Renal cortex interstitium (tissue), 15 donors: ENCODE results near the gene PIN4. TPM values are rescaled to one million over a fixed set of nuclear protein-coding genes. Genes with fewer than 3 reads are reported as not detected.

Experiments used
- DNase-seq, 11 donors: peaks; one replicate each; pipeline ENCODE4 v3.0.0-alpha.2; 2013; ENCODE audit warnings: low read depth in 9 of 11, low spot score in 4 of 11; ENCODE audit errors: extremely low read depth in 1 of 11
- long read RNA-seq, 16 experiments: transcript quantifications; one replicate each; lab custom pipeline, GENCODE V29; 2026
- polyA plus RNA-seq, 3 donors: library from polyadenylated mRNA; unstranded; fragments of 120-200 nt; gene quantifications; one replicate each; pipeline ENCODE4 v1.2.1, GENCODE V29; 2013; ENCODE audit not compliant: insufficient read length in 3 of 3

PIN4 gene
- polyA plus RNA-seq = 10 to 100 TPM; 48.9 to 62.4 (median 60.0) TPM
- long read RNA-seq, donor 1, transcript PIN4-203 (4 exons, 1,321 nt) = major isoform, 47 of 4,765 reads
- long read RNA-seq, donor 1, transcript PIN4-201 (3 exons, 1,780 nt) = minor isoform, 6 of 4,765 reads
- long read RNA-seq, donor 1, partial matches to known transcripts = 4,534 of 4,765 reads
- long read RNA-seq, donor 1, other reads (novel, unspliced or antisense) = 177 of 4,765 reads
- long read RNA-seq, donor 2, transcript PIN4-203 (4 exons, 1,321 nt) = major isoform, 46 of 61 reads
- long read RNA-seq, donor 2, partial matches to known transcripts = 6 of 61 reads
- long read RNA-seq, donor 2, other reads (novel, unspliced or antisense) = 6 of 61 reads
- long read RNA-seq, donor 3, transcript PIN4-203 (4 exons, 1,321 nt) = major isoform, 59 of 83 reads
- long read RNA-seq, donor 3, partial matches to known transcripts = 0 of 83 reads
- long read RNA-seq, donor 3, other reads (novel, unspliced or antisense) = 23 of 83 reads
- long read RNA-seq, donor 4, transcript PIN4-203 (4 exons, 1,321 nt) = major isoform, 32 of 46 reads
- long read RNA-seq, donor 4, partial matches to known transcripts = 6 of 46 reads
- long read RNA-seq, donor 4, other reads (novel, unspliced or antisense) = 7 of 46 reads
- long read RNA-seq, donor 5, transcript PIN4-201 (3 exons, 1,780 nt) = minor isoform, 9 of 9,278 reads
- long read RNA-seq, donor 5, transcript PIN4-203 (4 exons, 1,321 nt) = major isoform, 58 of 9,278 reads
- long read RNA-seq, donor 5, partial matches to known transcripts = 8,796 of 9,278 reads
- long read RNA-seq, donor 5, other reads (novel, unspliced or antisense) = 415 of 9,278 reads
- long read RNA-seq, donor 6, transcript PIN4-203 (4 exons, 1,321 nt) = major isoform, 56 of 77 reads
- long read RNA-seq, donor 6, partial matches to known transcripts = 13 of 77 reads
- long read RNA-seq, donor 6, other reads (novel, unspliced or antisense) = 6 of 77 reads
- long read RNA-seq, donor 7, transcript PIN4-203 (4 exons, 1,321 nt) = major isoform, 68 of 4,738 reads
- long read RNA-seq, donor 7, partial matches to known transcripts = 4,505 of 4,738 reads
- long read RNA-seq, donor 7, other reads (novel, unspliced or antisense) = 162 of 4,738 reads
- long read RNA-seq, donor 8, transcript PIN4-203 (4 exons, 1,321 nt) = major isoform, 92 of 5,534 reads
- long read RNA-seq, donor 8, transcript PIN4-201 (3 exons, 1,780 nt) = minor isoform, 5 of 5,534 reads
- long read RNA-seq, donor 8, partial matches to known transcripts = 5,211 of 5,534 reads
- long read RNA-seq, donor 8, other reads (novel, unspliced or antisense) = 225 of 5,534 reads
- long read RNA-seq, donor 9, transcript PIN4-203 (4 exons, 1,321 nt) = major isoform, 39 of 2,509 reads
- long read RNA-seq, donor 9, partial matches to known transcripts = 1,106 of 2,509 reads
- long read RNA-seq, donor 9, other reads (novel, unspliced or antisense) = 1,360 of 2,509 reads
- long read RNA-seq, donor 10, transcript PIN4-203 (4 exons, 1,321 nt) = major isoform, 44 of 3,456 reads
- long read RNA-seq, donor 10, partial matches to known transcripts = 1,762 of 3,456 reads
- long read RNA-seq, donor 10, other reads (novel, unspliced or antisense) = 1,648 of 3,456 reads
- long read RNA-seq, donor 11, transcript PIN4-203 (4 exons, 1,321 nt) = major isoform, 15 of 22 reads
- long read RNA-seq, donor 11, partial matches to known transcripts = 5 of 22 reads
- long read RNA-seq, donor 11, other reads (novel, unspliced or antisense) = 0 of 22 reads
- long read RNA-seq, donor 12, transcript PIN4-203 (4 exons, 1,321 nt) = major isoform, 30 of 36 reads
- long read RNA-seq, donor 12, partial matches to known transcripts = 6 of 36 reads
- long read RNA-seq, donor 12, other reads (novel, unspliced or antisense) = 0 of 36 reads
- long read RNA-seq, donor 13, transcript PIN4-203 (4 exons, 1,321 nt) = major isoform, 98 of 11,075 reads
- long read RNA-seq, donor 13, transcript PIN4-201 (3 exons, 1,780 nt) = minor isoform, 6 of 11,075 reads
- long read RNA-seq, donor 13, partial matches to known transcripts = 10,452 of 11,075 reads
- long read RNA-seq, donor 13, other reads (novel, unspliced or antisense) = 519 of 11,075 reads
- long read RNA-seq, donor 14, transcript PIN4-203 (4 exons, 1,321 nt) = major isoform, 57 of 4,128 reads
- long read RNA-seq, donor 14, partial matches to known transcripts = 3,919 of 4,128 reads
- long read RNA-seq, donor 14, other reads (novel, unspliced or antisense) = 151 of 4,128 reads
- long read RNA-seq, donor 15, transcript PIN4-203 (4 exons, 1,321 nt) = major isoform, 23 of 24 reads
- long read RNA-seq, donor 15, partial matches to known transcripts = 0 of 24 reads
- long read RNA-seq, donor 15, other reads (novel, unspliced or antisense) = 0 of 24 reads
- long read RNA-seq, donor 16, transcript PIN4-203 (4 exons, 1,321 nt) = major isoform, 52 of 8,095 reads
- long read RNA-seq, donor 16, partial matches to known transcripts = 7,714 of 8,095 reads
- long read RNA-seq, donor 16, other reads (novel, unspliced or antisense) = 327 of 8,095 reads

GRCh38 chrX:72181178-72182125, at the start of gene PIN4:
TSS of gene PIN4 (plus strand) at chrX:72181757. CDS start at chrX:72181786, 29 bp downstream.
- DNase-seq = peak; percentile 78 to 96 (median 88)

GRCh38 chrX:72132456-72132855, 49.1 kb upstream of the PIN4 start:
- no peak for DNase-seq

- no peak for DNase-seq
These were observed 47.6 kb upstream of the PIN4 start for GRCh38 chrX:72133851-72134546.

- DNase-seq = no peak
These were observed 43.6 kb upstream of the PIN4 start for GRCh38 chrX:72137846-72138495.

- no peak for DNase-seq
These were observed 42.0 kb upstream of the PIN4 start for GRCh38 chrX:72139538-72139937.

- no peak for DNase-seq
These were observed 40.1 kb upstream of the PIN4 start for GRCh38 chrX:72141372-72142004.

GRCh38 chrX:72142094-72142793, 39.3 kb upstream of the PIN4 start:
- peak in 1 of 11 donors; percentile 32 for DNase-seq

- DNase-seq = no peak
These were observed 38.6 kb upstream of the PIN4 start for GRCh38 chrX:72142794-72143608.

- DNase-seq = no peak
These were observed 38.0 kb upstream of the PIN4 start for GRCh38 chrX:72143609-72143907.

- no peak for DNase-seq
These were observed 36.4 kb upstream of the PIN4 start for GRCh38 chrX:72145181-72145580.

- DNase-seq = no peak
These were observed 35.0 kb upstream of the PIN4 start for GRCh38 chrX:72146527-72146926.

- no peak for DNase-seq
These were observed 22.8 kb upstream of the PIN4 start for GRCh38 chrX:72158773-72159172.

- no peak for DNase-seq
These were observed 21.8 kb upstream of the PIN4 start for GRCh38 chrX:72159769-72160168.
